AG09309 (cell line): ENCODE measurements around the gene DHRSX.

ENCODE experiments used
- DNase-seq: peaks from one replicate; pipeline ENCODE4 v3.0.0-alpha.2; 2010; ENCODE audit warnings: low read depth
- H3K4me3 ChIP-seq: 2 replicates; pipeline ENCODE4 v1.5.1; 2011; ENCODE audit warnings: mild to moderate bottlenecking, low read depth, low read length, moderate library complexity; ENCODE audit not compliant: control insufficient read depth
- CTCF ChIP-seq: IDR thresholded peaks from 2 replicates; pipeline ENCODE4 v1.5.1; 2011; ENCODE audit warnings: mild to moderate bottlenecking, low read depth, low read length, inconsistent platforms; ENCODE audit not compliant: insufficient read depth, control insufficient read depth; ENCODE audit errors: missing control alignments

Gene DHRSX

GRCh38 chrX:2343413-2343812, 157.4 kb downstream of the DHRSX start:
- DNase-seq = no peak
- TF ChIP-seq CTCF = no peak
- H3K4me3 ChIP-seq = no peak overlapping the region

DNA sequence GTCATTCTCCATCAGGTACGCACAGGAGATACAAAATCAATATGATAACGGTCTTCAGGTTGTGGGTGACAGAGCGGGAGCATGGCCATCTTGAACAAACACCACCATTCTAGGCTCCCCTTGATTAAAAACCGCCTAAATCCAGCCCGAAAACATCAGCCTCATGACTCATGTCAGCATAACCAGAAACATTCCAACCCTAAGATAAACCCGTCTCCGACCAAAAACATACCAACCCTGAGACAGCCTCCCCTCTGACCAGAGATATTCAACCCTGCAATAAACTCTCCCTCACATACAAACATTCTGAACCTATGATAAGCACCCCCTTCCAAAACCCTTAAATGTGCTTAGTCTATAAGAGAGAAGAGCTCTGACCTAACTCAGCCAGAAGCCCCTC, 157.9 kb downstream of the DHRSX start:
- no peak for DNase-seq
- no peak for TF ChIP-seq CTCF
- no peak overlapping the region for H3K4me3 ChIP-seq

DNA sequence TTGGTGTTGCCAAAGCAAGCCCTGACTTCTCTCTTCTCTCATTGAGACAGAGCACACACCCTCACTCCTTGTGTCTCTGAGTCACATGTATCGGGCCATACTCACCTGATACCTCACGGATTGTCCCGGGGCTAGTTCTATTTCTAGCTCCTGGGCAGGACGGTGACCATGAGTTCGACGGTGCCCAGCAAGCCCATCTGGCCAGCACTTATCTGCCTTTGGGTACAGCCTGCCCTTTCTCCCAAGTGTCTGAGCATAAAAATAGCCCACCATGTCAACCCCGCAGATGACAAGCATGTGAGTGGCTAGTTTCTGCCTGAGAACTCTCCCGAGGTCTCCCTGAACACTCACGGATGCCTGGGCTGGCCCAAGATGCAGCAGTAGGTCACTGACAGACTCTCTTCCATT, 158.5 kb downstream of the DHRSX start:
- TF ChIP-seq CTCF = no peak
- H3K4me3 ChIP-seq = no peak overlapping the region
- no peak for DNase-seq

DNA sequence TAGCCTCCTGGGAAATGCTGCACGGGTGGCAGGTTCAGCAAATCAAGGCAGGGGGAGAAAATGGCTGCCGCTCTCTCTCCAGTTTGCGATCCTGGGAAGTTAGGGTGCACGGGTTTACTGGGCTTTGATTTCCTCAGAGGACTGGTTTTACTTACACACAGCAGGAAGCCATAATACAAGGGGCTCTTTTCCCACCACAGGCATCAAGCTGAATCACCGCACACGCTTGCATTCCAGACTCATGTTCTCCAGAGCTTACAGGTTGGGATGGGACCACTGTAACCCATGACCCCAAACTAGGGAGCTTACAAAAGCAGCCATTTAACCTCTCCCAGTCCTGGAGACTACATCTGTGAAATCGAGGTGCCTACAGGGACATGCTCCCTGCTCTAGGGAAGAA, 159.8 kb downstream of the DHRSX start:
- TF ChIP-seq CTCF = no peak

DNA sequence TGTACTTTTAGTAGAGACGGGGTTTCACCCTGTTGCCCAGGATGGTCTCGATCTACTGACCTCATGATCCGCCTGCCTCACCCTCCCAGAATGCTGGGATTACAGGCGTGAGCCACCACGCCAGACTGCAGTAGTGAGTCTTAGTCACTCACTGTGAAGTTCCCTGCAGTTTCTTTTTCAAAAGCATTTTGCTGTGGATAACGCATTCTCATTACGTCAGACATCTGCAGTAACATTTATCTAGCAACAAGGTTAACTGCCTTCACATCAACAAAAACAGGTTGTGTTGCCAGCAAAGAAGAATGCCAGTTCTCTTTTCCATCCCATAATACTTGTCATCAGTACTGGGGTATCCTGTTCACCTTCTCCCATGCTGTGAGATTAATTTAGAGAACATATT, 164.6 kb downstream of the DHRSX start:
- H3K4me3 ChIP-seq = no peak overlapping the region
- TF ChIP-seq CTCF = no peak
- DNase-seq = no peak

More for the DNA sequence above, 159.8 kb downstream of the DHRSX start:
- no peak overlapping the region for H3K4me3 ChIP-seq
- DNase-seq = no peak

- TF ChIP-seq CTCF = no peak
- no peak for DNase-seq
- H3K4me3 ChIP-seq = no peak overlapping the region
These were observed 166.5 kb downstream of the DHRSX start for GRCh38 chrX:2334237-2334636.

GRCh38 chrX:2332252-2332651, 168.5 kb downstream of the DHRSX start:
- TF ChIP-seq CTCF = no peak
- H3K4me3 ChIP-seq = no peak overlapping the region
- no peak for DNase-seq
